HepG2 (cell line): ENCODE measurements around the gene HHIPL2. TPM values are rescaled to one million over a fixed set of nuclear protein-coding genes. Genes with fewer than 3 reads are reported as not detected.
A peak's percentile ranks its signal among the peaks of the same experiment; 100 is the strongest.

Experiments
- DR1 ChIP-seq: sonication (generic); formaldehyde crosslinking; IDR thresholded peaks from 2 replicates; pipeline ENCODE4 v1.8.0; 2021; ENCODE audit warnings: mild to moderate bottlenecking, missing genetic modification reagents, inconsistent platforms
- FOXK2 ChIP-seq: fragments of 450-650 bp; IDR thresholded peaks from 2 replicates; pipeline ENCODE4 v1.6.1; 2016
- HMGXB4 ChIP-seq, 2 experiments: sonication (generic) in 1 of 2; formaldehyde crosslinking in 1 of 2; IDR thresholded peaks; 2 replicates each; pipeline versions ENCODE4 v1.4.0 to v1.6.1; 2018 to 2020; ENCODE audit warnings: missing genetic modification reagents in 2 of 2, borderline replicate concordance in 1 of 2, low read depth in 1 of 2, mild to moderate bottlenecking in 1 of 2, missing biosample characterization in 1 of 2
- HNF4G ChIP-seq, 2 experiments: sonication (generic) in 1 of 2; formaldehyde crosslinking in 1 of 2; IDR thresholded peaks; 2 replicates each; pipeline versions ENCODE4 v1.4.0 to v1.6.1; 2011 to 2020; ENCODE audit warnings: borderline replicate concordance in 2 of 2, low read depth in 2 of 2, mild to moderate bottlenecking in 2 of 2, low read length in 1 of 2, missing genetic modification reagents in 1 of 2, moderate library complexity in 1 of 2
- IRF2 ChIP-seq: IDR thresholded peaks from 2 replicates; pipeline ENCODE4 v1.6.1; 2018; ENCODE audit warnings: missing genetic modification reagents, missing compliant biosample characterization
- KDM4B ChIP-seq: sonication (generic); formaldehyde crosslinking; IDR thresholded peaks from 2 replicates; pipeline ENCODE4 v1.4.0; 2020; ENCODE audit warnings: missing genetic modification reagents
- MYNN ChIP-seq: sonication (generic); formaldehyde crosslinking; IDR thresholded peaks from 2 replicates; pipeline ENCODE4 v1.4.0; 2020; ENCODE audit warnings: mild to moderate bottlenecking, low read depth, missing genetic modification reagents
- NCOR1 ChIP-seq: fragments of 200-600 bp; sonication (generic); IDR thresholded peaks from 2 replicates; pipeline ENCODE4 v1.7.0; 2017; ENCODE audit warnings: antibody characterized with exemption, low read length, borderline replicate concordance
- NFYB ChIP-seq: sonication (generic); formaldehyde crosslinking; IDR thresholded peaks from 2 replicates; pipeline ENCODE4 v1.4.0; 2020; ENCODE audit warnings: missing genetic modification reagents
- POLR2G ChIP-seq: fragments of 200-400 bp; formaldehyde crosslinking; IDR thresholded peaks from 2 replicates; pipeline ENCODE4 v1.6.1; 2018; ENCODE audit warnings: mild to moderate bottlenecking, low read depth, low read length, moderate library complexity
- REXO4 ChIP-seq: sonication (generic); formaldehyde crosslinking; IDR thresholded peaks from 2 replicates; pipeline ENCODE4 v1.8.0; 2022; ENCODE audit warnings: missing genetic modification reagents, mild to moderate bottlenecking, borderline replicate concordance
- SCMH1 ChIP-seq: sonication (generic); formaldehyde crosslinking; IDR thresholded peaks from 2 replicates; pipeline ENCODE4 v1.9.0; 2021; ENCODE audit warnings: missing genetic modification reagents, mild to moderate bottlenecking, borderline replicate concordance
- SKI ChIP-seq: fragments of 450-650 bp; IDR thresholded peaks from one replicate; pipeline ENCODE4 v1.6.1; 2018; ENCODE audit warnings: mild to moderate bottlenecking; ENCODE audit not compliant: partially characterized antibody
- TBX3 ChIP-seq: fragments of 450-650 bp; IDR thresholded peaks from 2 replicates; pipeline ENCODE4 v1.6.1; 2017; ENCODE audit warnings: antibody characterized with exemption, mild to moderate bottlenecking, inconsistent platforms, borderline replicate concordance
- TEAD3 ChIP-seq: optimal IDR thresholded peaks from 2 replicates; pipeline ENCODE3; 2016; ENCODE audit warnings: borderline replicate concordance
- U2AF2 ChIP-seq: fragments of 200-400 bp; formaldehyde crosslinking; IDR thresholded peaks from 2 replicates; pipeline ENCODE4 v1.6.1; 2017; ENCODE audit warnings: low read depth, mild to moderate bottlenecking, low read length
- ZBTB26 ChIP-seq: IDR thresholded peaks from 2 replicates; pipeline ENCODE4 v1.6.1; 2016; ENCODE audit warnings: missing compliant biosample characterization, missing genetic modification reagents, borderline replicate concordance
- ZMAT5 ChIP-seq: sonication (generic); formaldehyde crosslinking; IDR thresholded peaks from 2 replicates; pipeline ENCODE4 v1.5.0; 2020; ENCODE audit warnings: mild to moderate bottlenecking, low read depth, missing genetic modification reagents, borderline replicate concordance
- ZNF160 ChIP-seq: sonication (generic); formaldehyde crosslinking; IDR thresholded peaks from 2 replicates; pipeline ENCODE4 v1.8.0; 2022; ENCODE audit warnings: mild to moderate bottlenecking, inconsistent platforms, missing genetic modification reagents
- ZNF503 ChIP-seq: sonication (generic); formaldehyde crosslinking; IDR thresholded peaks from 2 replicates; pipeline ENCODE4 v1.4.0; 2020; ENCODE audit warnings: missing genetic modification reagents
- ZNF563 ChIP-seq: sonication (generic); formaldehyde crosslinking; IDR thresholded peaks from 2 replicates; pipeline ENCODE4 v1.8.0; 2022; ENCODE audit warnings: mild to moderate bottlenecking, moderate library complexity, missing genetic modification reagents
- ZNF7 ChIP-seq: IDR thresholded peaks from 2 replicates; pipeline ENCODE4 v1.6.1; 2016; ENCODE audit warnings: missing biosample characterization, missing genetic modification reagents
- ZNF784 ChIP-seq: sonication (generic); formaldehyde crosslinking; IDR thresholded peaks from 2 replicates; pipeline ENCODE4 v1.5.1; 2020; ENCODE audit warnings: missing genetic modification reagents, mild to moderate bottlenecking, borderline replicate concordance
- polyA plus RNA-seq, 8 experiments: library from polyadenylated mRNA; depleted of rRNA in 3 of 8; stranded (reverse) in 7 of 8; unstranded in 1 of 8; fragments of >200 nt; fragmentation: Illumina TruSeq in 4 of 8; extraction: Trizol in 4 of 8; gene quantifications; 2 replicates each; pipeline versions ENCODE4 v1.2.1 to v1.2.3, GENCODE V29; 2011 to 2016; ENCODE audit warnings: low read depth in 4 of 8, missing spikeins in 1 of 8, mixed read lengths in 1 of 8; ENCODE audit not compliant: insufficient read depth in 1 of 8
- total RNA-seq, 5 experiments: library from RNA; depleted of rRNA; stranded (reverse); fragments of >200 nt; fragmentation: Illumina TruSeq; extraction: Trizol; gene quantifications; 2 replicates each; pipeline ENCODE4 v1.2.3, GENCODE V29; 2016; ENCODE audit warnings: low read depth in 1 of 5

HHIPL2 gene
- total and polyA plus RNA-seq, 2 of the 13 experiments (the other 11 are each of a cell fraction or from before 2014, with no cell fraction given) = 0.53 to 1.3 TPM

- TF ChIP-seq ZNF784 (no peak), ZNF563 (CRISPR knock-in tag) (no peak), NCOR1 (no peak), ZNF503 (CRISPR knock-in tag) (peak; percentile 21; the same call in 1 of the 2 replicates), DR1 (CRISPR knock-in tag) (peak; percentile 51; the same call in 1 of the 2 replicates), TEAD3 (CRISPR knock-in tag) (peak; percentile 52), HMGXB4 (CRISPR knock-in tag; IDR thresholded peaks at IDR 0.05; ENCODE audit: borderline replicate concordance in 1 of 2, low read depth in 1 of 2) (peak in 1 of 2 experiments; percentile 69; a peak in 2 of 4 replicates), HNF4G (IDR thresholded peaks at IDR 0.05; ENCODE audit: borderline replicate concordance, low read depth, low read length) (no peak), HNF4G (CRISPR knock-in tag; IDR thresholded peaks at IDR 0.05; ENCODE audit: borderline replicate concordance, low read depth) (no peak), KDM4B (no peak), SKI (no peak), TBX3 (no peak), IRF2 (peak; percentile 78), FOXK2 (no peak), ZMAT5 (CRISPR knock-in tag) (no peak), ZBTB26 (CRISPR knock-in tag) (no peak), MYNN (CRISPR knock-in tag) (no peak), ZNF7 (CRISPR knock-in tag) (peak; percentile 79), SCMH1 (CRISPR knock-in tag) (no peak), REXO4 (CRISPR knock-in tag) (no peak), POLR2G (peak; percentile 88), U2AF2 (no peak), NFYB (CRISPR knock-in tag) (peak; percentile 55; the same call in 1 of the 2 replicates), ZNF160 (CRISPR knock-in tag) (no peak)
Measured at GRCh38 chr1:222589462-222590302, 41.8 kb upstream of the HHIPL2 start, which contains the start of gene TAF1A (continued).
